ENCODE results near the gene RAD51B.

GRCh38 chr14:68440820-68441219 lies 621.2 kb downstream of the RAD51B start:
- TF ChIP-seq CTCF (IDR thresholded peaks at IDR 0.05) (no peak), POLR2AphosphoS5 (IDR thresholded peaks at IDR 0.05) (no peak), EP300 (IDR thresholded peaks at IDR 0.05) (no peak)
